Glomerular endothelial cell (primary cell): ENCODE data around the gene DCAF4. TPM values are rescaled to one million over a fixed set of nuclear protein-coding genes. Genes with fewer than 3 reads are reported as not detected.

Source experiments
- DNase-seq: peaks from one replicate; pipeline ENCODE4 v3.0.0-alpha.2; 2011; ENCODE audit warnings: low read depth, low spot score; ENCODE audit errors: extremely low read depth
- total RNA-seq: library from RNA; depleted of rRNA; stranded (reverse); fragments of >200 nt; gene quantifications from 2 replicates; pipeline ENCODE4 v1.2.3, GENCODE V29; 2015

The DCAF4 gene, protein sequence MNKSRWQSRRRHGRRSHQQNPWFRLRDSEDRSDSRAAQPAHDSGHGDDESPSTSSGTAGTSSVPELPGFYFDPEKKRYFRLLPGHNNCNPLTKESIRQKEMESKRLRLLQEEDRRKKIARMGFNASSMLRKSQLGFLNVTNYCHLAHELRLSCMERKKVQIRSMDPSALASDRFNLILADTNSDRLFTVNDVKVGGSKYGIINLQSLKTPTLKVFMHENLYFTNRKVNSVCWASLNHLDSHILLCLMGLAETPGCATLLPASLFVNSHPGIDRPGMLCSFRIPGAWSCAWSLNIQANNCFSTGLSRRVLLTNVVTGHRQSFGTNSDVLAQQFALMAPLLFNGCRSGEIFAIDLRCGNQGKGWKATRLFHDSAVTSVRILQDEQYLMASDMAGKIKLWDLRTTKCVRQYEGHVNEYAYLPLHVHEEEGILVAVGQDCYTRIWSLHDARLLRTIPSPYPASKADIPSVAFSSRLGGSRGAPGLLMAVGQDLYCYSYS
- 31.5 and 44.3 TPM in 2 replicates for total RNA-seq

DNA sequence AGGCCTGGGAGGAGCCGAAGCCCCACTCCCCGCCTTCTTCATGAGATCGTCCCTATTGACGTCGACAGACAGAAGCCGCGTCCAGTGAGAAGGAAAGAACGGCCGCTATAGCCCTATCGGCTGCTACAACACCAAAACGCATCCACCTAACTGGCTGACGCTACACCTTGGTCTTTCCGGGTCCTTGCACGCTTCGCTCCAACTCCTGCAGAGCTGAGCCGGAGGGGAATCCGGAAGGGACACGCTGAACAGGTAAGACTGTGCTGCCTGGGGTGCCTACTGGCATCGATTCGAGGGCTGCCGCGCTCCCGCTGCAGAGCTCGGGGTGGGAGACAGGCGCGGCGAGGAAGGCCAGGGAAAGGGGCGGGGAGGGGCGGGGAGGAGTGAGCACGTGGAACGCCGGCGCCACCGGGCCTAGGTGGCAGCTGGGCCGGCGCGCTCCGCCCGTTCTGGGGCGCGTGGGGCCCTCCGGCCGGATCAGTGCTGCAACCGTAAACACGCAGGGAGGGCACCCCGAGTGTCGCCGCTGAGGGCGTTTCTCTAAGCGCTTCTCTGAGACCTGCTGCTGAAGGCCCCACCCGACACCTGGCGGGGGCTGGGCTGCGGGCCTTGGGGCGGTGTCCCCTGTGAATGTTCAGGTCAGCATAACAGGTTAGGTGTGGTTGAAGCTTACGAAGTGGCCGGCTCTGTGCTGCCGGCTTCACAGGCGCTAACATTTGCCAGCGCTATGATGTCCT is at the start of gene DCAF4:
DCAF4 (plus strand) TSS at position 173 of the 737 bp plus-strand sequence. CDS start 11,515 bp downstream, outside the sequence.
- peak; percentile 89 for DNase-seq

DNA sequence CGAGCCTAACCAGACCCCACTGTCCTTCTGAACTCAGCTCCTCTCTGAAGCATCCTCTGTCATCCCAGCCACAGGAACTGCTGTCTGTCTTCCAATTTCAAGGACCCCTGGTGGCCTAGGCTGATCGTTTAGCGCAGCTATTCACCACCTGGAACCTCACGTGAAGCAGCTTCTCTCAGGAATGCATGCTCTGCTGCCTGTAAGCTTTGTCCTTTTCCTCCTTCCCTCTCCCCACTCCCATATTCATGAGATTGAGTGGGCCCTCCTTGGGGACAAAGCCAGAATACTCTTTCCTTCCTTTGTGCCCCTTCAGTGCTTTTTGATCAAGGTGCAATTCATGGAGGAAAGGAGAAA is 49.6 kb upstream of the DCAF4 start:
- no peak for DNase-seq

DNA sequence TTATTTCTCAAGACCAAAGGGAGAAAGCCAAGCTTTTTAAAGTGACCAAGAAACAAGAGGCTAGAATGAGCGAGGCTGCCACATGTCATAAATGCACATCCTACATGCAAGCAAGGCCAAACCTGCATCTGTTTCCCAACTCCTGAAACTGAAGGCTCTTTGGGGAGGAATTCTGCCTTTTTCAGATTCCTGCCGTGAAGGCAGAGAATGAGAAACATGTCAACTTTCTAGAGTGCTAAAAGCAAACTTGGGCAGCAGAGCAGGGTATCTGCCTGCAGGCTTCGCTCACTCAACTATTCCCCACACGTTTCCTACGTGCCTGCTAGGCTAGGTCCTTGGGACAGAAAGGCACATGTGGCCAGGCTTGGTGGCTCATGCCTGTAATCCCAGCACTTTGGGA is 47.5 kb upstream of the DCAF4 start:
- DNase-seq, result no peak

DNA sequence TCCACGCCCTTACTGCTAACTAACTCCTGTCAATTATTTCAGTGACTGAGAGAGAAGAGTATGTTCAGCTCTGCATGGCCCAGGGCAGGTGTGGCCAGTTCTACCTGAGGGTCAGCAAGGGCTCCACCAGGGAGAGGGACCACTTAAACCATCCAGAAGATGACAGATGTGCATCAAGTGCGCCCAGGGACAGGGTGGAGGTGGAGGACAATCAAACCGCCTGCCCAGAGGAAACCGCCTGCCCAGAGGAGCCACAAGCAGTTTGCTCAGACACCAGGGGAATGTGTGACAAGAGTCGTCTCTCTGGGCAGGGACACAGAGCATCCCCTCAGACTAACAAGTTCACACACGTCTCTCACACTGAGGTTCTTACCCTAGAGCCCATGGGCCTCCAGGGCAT is 46.8 kb upstream of the DCAF4 start:
- DNase-seq, result no peak

DNA sequence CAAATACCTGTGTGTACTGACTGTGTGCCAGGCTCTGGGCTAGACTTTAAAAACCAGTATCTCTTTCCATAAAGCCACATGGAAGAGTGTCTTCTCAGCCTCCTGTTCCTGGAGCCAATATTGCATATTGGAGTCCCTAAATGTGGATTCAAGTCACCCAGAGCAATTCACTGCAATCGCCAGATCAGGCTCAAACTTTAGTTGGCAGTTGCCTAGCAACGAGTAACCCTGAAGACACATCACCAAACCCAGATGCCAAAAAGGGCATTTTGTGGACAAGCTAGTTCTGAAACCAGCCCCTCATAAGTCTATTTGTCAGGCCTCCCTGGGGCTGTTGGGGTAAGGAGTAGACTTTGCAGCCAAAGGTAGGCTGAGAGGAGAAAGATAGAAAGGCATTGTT is 46.1 kb upstream of the DCAF4 start:
- no peak for DNase-seq

DNA sequence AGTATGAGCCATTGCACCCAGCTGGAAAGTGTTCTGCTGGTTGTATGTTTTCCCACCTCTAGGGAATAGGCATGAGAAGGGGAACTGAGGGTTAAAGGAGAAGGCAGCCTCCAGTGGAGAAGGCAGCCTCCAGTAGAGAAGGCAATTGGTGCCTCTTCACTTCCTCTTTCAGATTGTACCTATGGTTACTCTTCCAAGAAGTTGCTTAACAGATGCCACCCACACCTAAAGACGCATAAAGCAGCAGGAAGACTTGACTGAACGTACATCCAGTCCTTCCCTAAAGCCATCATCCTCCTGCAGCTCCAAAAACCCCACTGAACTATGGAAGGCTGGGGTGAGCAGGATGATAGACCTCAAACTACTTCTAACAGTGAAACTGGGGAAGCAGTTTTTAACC is 45.4 kb upstream of the DCAF4 start:
- DNase-seq, result no peak

DNA sequence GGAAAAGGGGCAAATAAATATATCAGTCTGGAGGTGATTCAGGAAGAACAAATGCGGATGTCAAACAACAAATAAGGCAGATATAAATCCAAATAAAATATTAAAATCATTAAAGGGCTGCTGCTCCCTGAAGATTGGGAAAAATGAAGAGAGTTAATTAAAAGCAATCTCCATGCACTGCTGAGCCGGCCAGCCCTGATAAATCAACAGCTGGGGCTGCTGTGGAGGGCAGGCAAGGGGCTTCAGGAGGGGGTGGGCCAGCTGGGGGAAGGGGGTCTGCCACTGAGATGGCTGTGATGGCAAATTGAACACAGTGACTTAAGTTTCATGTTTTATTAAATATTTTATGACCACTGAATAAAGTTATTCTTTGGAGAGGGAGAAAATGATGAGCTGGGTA is 44.7 kb upstream of the DCAF4 start:
- DNase-seq, result no peak

DNA sequence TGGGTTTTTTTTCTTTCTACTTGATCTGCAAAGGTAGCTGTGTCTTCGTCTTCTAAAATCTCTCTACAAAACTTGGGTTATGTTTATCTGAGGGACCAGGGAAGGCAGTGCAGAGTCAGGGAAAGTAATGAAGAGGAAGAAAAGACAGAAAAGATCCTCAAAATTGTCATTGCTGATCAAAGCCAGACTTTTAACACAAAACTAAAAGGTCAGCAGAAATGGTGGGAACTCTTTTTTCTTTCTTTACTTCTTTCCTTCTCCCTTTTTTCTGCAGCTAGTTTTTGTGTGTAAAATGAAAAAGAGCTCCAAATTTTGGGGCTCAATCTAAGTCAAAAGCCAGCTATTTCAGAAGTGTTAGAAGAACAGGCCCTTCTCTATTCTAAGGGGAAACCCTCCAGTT is 44.2 kb upstream of the DCAF4 start:
- DNase-seq, result no peak

DNA sequence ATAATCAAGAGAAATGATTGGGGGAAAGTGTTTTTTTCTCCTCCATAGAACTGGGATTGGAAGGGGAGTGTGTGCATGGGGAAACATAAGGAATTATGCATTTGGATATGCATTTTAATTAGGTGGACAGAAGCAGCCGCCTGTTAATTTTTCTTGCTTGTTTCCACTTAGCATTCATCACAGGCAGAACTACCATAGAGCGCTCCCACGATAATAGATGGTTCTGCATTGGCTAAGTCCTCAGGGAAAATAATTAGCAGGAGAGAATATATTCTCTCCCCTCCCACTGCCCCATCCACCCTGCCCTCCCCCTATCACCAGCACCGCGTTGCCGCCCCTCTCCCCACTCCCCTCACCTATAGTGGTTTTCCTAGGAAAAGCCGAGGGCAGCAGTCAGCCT is 43.8 kb upstream of the DCAF4 start:
- DNase-seq, result no peak

DNA sequence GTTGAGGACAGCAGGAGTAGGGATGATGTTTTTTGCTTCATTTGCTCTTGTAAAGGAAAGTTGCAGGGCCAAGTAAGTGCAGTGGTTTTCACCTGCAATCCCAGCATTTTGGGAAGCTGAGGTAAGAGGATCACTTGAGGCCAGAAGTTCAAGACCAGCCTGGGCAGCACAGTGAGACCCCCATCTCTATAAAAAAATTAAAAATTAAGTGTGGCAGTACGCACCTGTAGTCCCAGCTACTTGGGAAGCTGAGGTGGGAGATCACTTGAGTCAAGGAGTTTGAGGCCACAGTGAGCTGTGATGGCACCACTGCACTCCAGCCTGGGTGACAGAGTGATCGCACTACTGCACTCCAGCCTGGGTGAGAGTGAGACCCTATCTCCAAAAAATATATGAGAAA is 43.2 kb upstream of the DCAF4 start:
- no peak for DNase-seq

DNA sequence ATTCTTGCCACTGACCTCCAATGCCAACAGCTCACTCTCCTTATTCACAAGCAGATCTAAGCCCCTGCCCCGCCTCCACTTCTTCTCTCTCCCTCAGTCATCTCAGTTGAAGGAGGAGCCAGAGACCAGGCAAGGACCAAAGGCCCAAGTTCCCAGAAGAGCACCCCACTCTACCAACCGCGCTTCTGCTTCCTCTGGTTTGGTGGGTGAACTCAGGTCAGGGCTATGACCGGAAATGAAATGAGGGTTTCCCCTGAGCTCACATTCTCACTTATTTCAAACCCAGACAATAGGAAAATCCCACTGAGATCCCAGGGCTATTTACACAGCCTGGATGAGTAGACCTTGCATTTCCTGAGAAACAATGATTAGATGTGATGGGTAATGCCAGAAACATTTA is 42.3 kb upstream of the DCAF4 start:
- peak; percentile 95 for DNase-seq

DNA sequence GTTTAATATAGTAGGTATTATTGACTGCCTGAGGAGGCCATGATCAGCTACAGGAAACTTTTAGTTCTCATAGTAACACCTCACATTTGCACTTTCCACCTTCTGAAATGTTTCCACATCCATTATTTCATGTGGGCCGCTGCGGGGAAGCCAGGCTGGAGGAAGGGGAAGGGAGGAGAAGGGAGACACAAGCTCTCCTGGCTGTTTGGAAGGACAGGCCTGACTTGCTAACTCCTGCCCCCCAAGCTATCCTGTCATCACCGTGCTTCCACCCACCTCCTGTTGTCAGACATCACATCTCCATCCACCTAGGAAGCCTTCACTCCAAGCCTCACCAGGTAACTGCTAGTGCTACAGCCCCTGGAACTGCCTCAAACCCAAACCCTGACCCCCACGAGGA is 41.9 kb upstream of the DCAF4 start:
- DNase-seq, result no peak

DNA sequence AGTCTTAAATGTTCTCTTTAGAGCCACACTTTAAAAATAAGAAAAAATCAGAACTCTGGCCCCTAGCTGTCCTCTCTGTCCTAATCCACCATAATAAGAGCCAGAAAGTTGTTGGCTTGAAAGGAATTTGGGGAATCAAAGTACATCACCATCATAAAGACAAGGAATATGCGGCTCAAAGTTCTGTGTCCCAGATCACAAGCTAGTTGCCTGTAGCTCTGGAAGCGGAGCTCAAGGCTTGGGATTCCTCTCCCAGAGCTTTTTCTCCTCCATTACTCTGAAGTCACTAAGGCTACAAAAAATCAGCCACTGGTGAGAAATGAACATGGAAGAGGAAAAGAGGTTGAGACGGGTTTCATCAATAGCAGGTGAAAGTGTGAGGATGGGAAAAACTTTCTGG is 38.8 kb upstream of the DCAF4 start:
- no peak for DNase-seq

DNA sequence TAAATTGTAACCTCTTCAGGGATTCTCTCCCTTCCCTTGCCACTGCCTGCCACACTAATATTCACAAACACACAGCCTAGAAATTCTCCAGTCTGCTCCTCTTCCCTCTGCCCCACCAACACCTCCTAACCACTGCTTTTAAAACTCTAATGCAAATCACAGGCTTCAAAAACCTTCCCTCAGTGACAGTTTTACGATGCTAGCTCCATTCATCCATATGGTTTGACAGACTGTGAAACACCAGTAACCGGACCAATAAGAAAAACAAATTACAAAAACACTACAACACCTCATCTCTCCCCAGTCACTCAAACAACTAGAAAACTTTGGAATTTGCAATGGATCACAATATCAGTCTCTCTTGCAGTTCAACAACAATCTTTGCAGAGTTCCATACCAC is 38.1 kb upstream of the DCAF4 start:
- no peak for DNase-seq

DNA sequence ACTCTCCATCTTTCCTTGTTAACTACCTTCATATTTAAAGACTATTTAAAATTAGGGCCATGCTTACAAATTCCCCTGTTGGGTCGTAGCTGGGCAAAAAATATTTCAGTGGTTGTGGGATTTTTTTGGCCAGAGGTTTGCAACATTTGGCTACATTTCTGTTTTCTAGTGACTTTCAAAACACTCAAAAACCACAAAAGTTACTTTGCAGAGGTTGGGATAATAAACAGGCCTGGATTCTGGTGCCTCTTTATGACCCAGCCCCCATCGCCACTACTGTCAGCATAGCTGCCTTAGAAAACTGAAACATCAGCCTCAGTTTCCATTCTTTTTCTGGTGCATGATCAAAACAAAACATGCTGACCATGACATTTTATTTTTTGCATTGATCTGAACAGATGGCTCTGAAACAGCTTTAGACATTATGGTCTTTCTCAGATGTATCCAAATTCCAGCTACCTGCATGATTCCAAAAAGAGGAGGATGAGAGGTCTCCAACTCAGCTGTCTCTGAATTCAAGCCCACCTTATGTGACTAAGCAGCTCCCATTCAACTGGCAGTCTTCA is 37.5 kb upstream of the DCAF4 start:
- DNase-seq, result no peak

DNA sequence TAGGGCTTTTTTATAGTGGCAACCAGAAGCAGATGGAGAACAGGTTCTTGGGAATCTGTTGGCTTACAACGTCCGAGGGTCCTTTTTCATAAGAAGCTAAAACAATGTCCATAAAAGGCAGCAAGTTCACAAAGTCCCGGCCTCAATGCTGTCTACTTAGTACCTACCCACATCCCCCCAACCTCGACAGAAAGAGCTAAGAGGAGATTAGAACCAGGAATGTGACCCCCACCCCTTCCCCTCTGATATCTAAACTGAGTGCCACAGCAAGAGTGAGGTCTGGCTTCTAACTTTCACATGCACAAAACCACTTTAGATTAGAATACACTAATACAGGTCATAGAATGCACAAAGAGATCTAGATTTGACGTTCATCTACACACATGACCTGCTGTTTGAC is 36.9 kb upstream of the DCAF4 start:
- DNase-seq, result no peak

DNA sequence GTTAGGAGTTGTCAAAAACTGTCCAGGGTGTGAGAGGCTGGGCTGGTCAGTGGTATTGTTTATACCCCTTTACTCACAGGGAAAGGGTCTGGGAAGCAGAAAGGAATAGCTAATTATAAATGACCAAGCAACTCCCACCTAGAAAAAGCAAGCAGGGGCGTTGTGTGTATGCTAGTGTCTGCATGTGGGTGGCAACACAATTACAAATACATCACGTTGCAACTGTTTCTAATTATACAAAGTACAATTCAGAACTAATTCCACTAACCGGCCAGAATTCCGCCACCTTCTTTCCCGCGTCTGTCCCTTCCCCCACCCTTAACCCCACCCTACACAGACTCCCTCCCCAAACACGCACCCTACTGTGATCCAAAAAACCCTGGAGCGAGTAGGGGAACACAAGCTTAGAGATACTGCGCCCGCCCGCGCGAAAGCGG is 34.6 kb upstream of the DCAF4 start:
- no peak for DNase-seq

DNA sequence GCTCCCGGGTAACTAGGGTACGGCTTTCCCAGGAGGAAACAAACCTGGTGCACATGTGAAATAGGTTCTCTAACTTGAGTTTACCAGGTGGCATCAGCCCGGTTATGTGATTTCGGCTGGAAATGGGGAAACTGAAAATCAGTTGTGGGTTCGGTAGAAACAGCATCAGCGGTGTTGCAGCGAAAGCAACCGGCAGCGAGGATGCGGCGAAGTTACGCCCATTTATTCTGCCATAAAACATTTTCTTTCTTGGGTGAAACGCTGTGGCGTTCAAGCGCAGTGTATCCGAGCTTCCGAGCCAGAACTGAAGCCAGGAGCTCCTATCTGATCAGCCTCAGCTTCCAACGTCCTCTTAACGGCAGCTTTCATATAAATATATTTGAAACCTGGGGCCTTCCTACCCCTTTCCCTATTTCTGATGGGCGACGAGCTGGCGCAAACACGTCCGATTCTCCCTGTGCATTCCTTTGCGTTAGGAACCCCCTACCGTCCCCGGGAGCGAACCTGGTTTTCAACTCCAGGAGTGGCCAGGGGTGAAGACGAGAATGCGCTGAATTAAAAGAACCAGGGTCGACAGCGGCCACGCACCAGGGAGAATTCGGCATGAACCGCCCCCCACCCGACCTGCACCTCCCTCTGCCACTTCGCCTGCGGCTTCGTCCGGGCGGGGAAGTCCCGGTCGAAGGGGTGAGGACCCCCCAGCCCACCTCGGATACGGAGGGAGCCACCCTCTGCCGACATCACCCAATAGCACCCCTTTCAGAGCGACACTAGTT is 34.0 kb upstream of the DCAF4 start:
- DNase-seq, result no peak

DNA sequence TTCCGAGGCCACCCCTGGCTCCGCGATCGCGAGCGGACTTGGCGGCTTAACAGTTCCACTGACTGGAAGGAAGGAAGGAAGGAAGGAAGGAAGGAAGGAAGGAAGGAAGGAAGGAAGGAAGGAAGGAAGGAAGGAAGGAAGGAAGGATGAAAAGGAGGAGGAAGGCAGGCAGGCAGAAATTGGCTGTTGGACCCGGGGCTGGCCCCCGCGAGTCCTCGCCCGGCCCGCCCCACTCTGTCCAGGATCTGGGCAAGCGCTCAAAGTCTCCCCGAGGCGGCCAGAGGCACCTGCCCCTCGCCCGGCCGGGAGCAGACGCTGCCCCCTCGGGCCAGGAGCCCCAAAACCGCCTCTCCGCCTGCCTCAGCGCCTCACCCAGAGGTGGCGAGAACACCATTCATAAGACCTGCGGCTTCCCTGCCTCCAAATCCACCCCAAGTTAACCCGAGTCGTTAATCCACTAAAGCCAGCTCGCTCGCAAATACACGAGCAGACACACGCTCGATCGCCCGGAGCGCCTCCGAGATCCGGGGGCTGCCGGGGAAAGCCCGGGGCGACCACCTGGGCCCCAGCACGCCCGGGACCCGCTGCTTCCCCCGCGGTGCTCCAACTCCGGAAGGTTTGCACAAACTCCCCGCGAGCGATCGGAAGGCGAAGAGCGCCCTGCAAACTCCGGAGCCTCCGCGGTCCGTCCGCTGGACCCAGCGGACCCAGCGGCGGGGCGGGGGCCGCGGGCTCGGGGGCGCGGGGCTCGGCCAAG is 33.2 kb upstream of the DCAF4 start:
- DNase-seq, result no peak

DNA sequence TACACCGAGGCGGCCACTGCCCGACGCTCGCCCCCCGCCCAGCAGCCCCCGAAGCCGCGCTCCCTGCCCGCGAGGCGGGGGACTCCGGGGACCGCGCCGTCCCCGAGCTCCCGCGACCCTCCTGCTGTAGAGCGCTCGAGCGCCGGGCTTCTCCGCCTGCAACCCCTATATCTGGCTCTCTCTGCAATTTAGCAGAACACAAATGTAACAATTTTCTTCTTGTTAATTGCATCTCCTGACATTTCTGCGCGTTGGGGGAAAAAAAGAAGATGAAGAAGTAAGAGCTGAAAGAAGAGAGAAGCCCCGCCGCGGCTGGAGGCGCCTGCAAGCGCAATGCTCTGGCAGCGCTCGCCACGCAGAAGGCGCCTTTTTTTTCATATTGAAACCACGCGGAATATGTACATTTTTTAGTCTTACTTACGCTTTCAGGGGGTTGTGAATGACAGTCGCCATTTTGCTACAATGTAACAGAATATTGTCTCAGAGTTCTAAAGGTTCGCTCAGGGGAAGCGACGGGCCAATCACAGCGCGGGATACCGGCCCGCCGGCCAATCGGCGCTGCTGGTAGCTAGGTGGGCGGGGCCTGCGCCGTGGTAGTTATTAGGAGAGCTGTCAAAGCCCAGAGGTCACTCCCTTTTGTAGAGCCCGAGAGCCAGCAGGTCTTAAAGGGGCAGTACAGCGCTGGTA is 32.5 kb upstream of the DCAF4 start, which contains the start of gene DPF3:
DPF3 (minus strand) TSS at position 466 of the 687 bp plus-strand sequence; CDS start at position 453, 13 bp downstream.
- DNase-seq, result peak; percentile 82
